HG03521 (cell line): ENCODE data around the gene ORM1.

Experiments used
- ATAC-seq: cut with Tn5 transposase; IDR thresholded peaks from one replicate; pipeline ENCODE4 v1.9.1; 2021; ENCODE audit warnings: mild to moderate bottlenecking, moderate library complexity; ENCODE audit not compliant: unreplicated experiment

ORM1 gene

GRCh38 chr9:114362394-114362793, 39.5 kb downstream of the ORM1 start:
- ATAC-seq: no peak

- ATAC-seq: no peak
Measured at GRCh38 chr9:114363424-114363823, 40.5 kb downstream of the ORM1 start.

GRCh38 chr9:114364134-114365041, 41.5 kb downstream of the ORM1 start:
- ATAC-seq: no peak

- no peak for ATAC-seq
Measured at GRCh38 chr9:114365194-114365593, 42.3 kb downstream of the ORM1 start.

GRCh38 chr9:114366334-114367128, 43.6 kb downstream of the ORM1 start:
- peak; percentile 50 for ATAC-seq

- no peak for ATAC-seq
Measured at GRCh38 chr9:114367366-114367765, 44.5 kb downstream of the ORM1 start.

- ATAC-seq: no peak
Measured at GRCh38 chr9:114367772-114368569, 45.1 kb downstream of the ORM1 start.

GRCh38 chr9:114369216-114370130, 46.6 kb downstream of the ORM1 start:
- no peak for ATAC-seq

GRCh38 chr9:114370251-114370967, 47.5 kb downstream of the ORM1 start:
- no peak for ATAC-seq

- no peak for ATAC-seq
Measured at GRCh38 chr9:114370968-114371320, 48.0 kb downstream of the ORM1 start.

GRCh38 chr9:114371343-114371944, 48.5 kb downstream of the ORM1 start:
- no peak for ATAC-seq

- ATAC-seq: no peak
Measured at GRCh38 chr9:114371973-114372917, 49.3 kb downstream of the ORM1 start.

- ATAC-seq: peak; percentile 87
Measured at GRCh38 chr9:114372921-114373448, 50.1 kb downstream of the ORM1 start.

- ATAC-seq: no peak
Measured at GRCh38 chr9:114373960-114374730, 51.2 kb downstream of the ORM1 start.

- no peak for ATAC-seq
Measured at GRCh38 chr9:114374936-114375335, 52.0 kb downstream of the ORM1 start.

- no peak for ATAC-seq
Measured at GRCh38 chr9:114375386-114376175, 52.7 kb downstream of the ORM1 start.
